B cell (primary cell): ENCODE data around the gene NSRP1. TPM values are rescaled to one million over a fixed set of nuclear protein-coding genes. Genes with fewer than 3 reads are reported as not detected.

Experiments used
- ATAC-seq: fragments of 200-7000 bp; cut with Tn5 transposase; one replicate; pipeline ENCODE4 v1.10.0; 2021; ENCODE audit warnings: low read depth, mild to moderate bottlenecking, moderate number of reproducible peaks, moderate library complexity
- CTCF ChIA-PET: fragments of 350-600 bp; sonication (Branson Sonifier 250); formaldehyde crosslinking; loops from one replicate; lab custom pipeline; 2021; ENCODE audit warnings: antibody characterized with exemption, inconsistent platforms; lab: Charles Lee
- POLR2A ChIA-PET: fragments of 350-600 bp; sonication (Branson Sonifier 250); formaldehyde crosslinking; loops from one replicate; lab custom pipeline; 2021; ENCODE audit warnings: antibody characterized with exemption; lab: Charles Lee
- DNase-seq: peaks from one replicate; pipeline ENCODE4 v3.0.0; 2013
- H2AFZ ChIP-seq: 2 replicates; pipeline ENCODE4 v1.6.1; 2012; ENCODE audit warnings: mild to moderate bottlenecking, low read depth, low read length; ENCODE audit not compliant: insufficient read depth, poor library complexity, severe bottlenecking
- H3K27ac ChIP-seq, 2 donors: 1 replicate in 1 of 2; 2 replicates in 1 of 2; pipeline ENCODE4 v1.5.1; 2012 to 2013; ENCODE audit warnings: low read length in 2 of 2, mild to moderate bottlenecking in 2 of 2, moderate library complexity in 1 of 2
- H3K27me3 ChIP-seq, 4 experiments: fragments of 200-600 bp in 1 of 4; sonication (generic) in 1 of 4; replicated peaks in 1 of 4; 1 replicate in 2 of 4; 2 replicates in 2 of 4; pipeline versions ENCODE4 v1.6.1 to v1.7.0; 2013 to 2016; ENCODE audit warnings: low read length in 3 of 4, mild to moderate bottlenecking in 2 of 4, mixed read lengths in 1 of 4, moderate library complexity in 1 of 4; ENCODE audit not compliant: insufficient read depth in 4 of 4, control insufficient read depth in 3 of 4; ENCODE audit errors: control extremely low read depth in 1 of 4
- H3K36me3 ChIP-seq, 2 experiments: replicated peaks in 1 of 2; 1 replicate in 1 of 2; 2 replicates in 1 of 2; pipeline versions ENCODE4 v1.6.1 to v1.7.1; 2013; ENCODE audit warnings: low read length in 1 of 2; ENCODE audit not compliant: insufficient read depth in 2 of 2, control insufficient read depth in 1 of 2; ENCODE audit errors: control extremely low read depth in 1 of 2, extremely low read depth in 1 of 2
- H3K4me1 ChIP-seq, 2 donors: fragments of 200-600 bp in 1 of 2; sonication (generic) in 1 of 2; 1 replicate in 1 of 2; 2 replicates in 1 of 2; pipeline versions ENCODE4 v1.5.1 to v1.6.1; 2013 to 2017; ENCODE audit warnings: low read length in 2 of 2; ENCODE audit not compliant: control insufficient read depth in 2 of 2, insufficient read depth in 2 of 2
- H3K4me2 ChIP-seq: replicated peaks from 2 replicates; pipeline ENCODE3; 2012; ENCODE audit warnings: mild to moderate bottlenecking, low read depth, low read length; ENCODE audit not compliant: poor library complexity, severe bottlenecking
- H3K4me3 ChIP-seq, 5 experiments: fragments of 200-600 bp in 1 of 5; sonication (generic) in 1 of 5; 1 replicate in 3 of 5; 2 replicates in 2 of 5; pipeline versions ENCODE4 v1.5.1 to v1.7.0; 2011 to 2016; ENCODE audit warnings: low read length in 4 of 5, mild to moderate bottlenecking in 4 of 5, low read depth in 2 of 5, control low read depth in 1 of 5, moderate library complexity in 1 of 5; ENCODE audit not compliant: insufficient read depth in 1 of 5; ENCODE audit errors: control extremely low read depth in 1 of 5, extremely low read depth in 1 of 5
- H3K79me2 ChIP-seq: fragments of 200-600 bp; sonication (generic); one replicate; pipeline ENCODE4 v1.6.0; 2016; ENCODE audit warnings: low read length; ENCODE audit not compliant: control insufficient read depth, insufficient read depth
- H3K9ac ChIP-seq: fragments of 200-600 bp; sonication (generic); 2 replicates; pipeline ENCODE4 v1.6.1; 2017; ENCODE audit warnings: mild to moderate bottlenecking, low read length, moderate library complexity
- H3K9me3 ChIP-seq, 3 donors: one replicate each; pipeline versions ENCODE4 v1.6.1 to v1.7.1; 2013; ENCODE audit warnings: low read length in 2 of 3; ENCODE audit not compliant: control insufficient read depth in 2 of 3, insufficient read depth in 1 of 3; ENCODE audit errors: control extremely low read depth in 1 of 3
- H4K20me1 ChIP-seq: 2 replicates; pipeline ENCODE4 v1.6.0; 2012; ENCODE audit warnings: mild to moderate bottlenecking, low read length; ENCODE audit not compliant: insufficient read depth, control insufficient read depth, poor library complexity, severe bottlenecking
- H3K27ac Mint-ChIP-seq: one replicate; pipeline ENCODE4 v1.8.0; 2021; ENCODE audit warnings: mixed read lengths
- H3K27me3 Mint-ChIP-seq: one replicate; pipeline ENCODE4 v1.8.0; 2021; ENCODE audit warnings: mixed read lengths
- H3K4me1 Mint-ChIP-seq: one replicate; pipeline ENCODE4 v1.8.0; 2021; ENCODE audit warnings: mixed read lengths
- H3K4me3 Mint-ChIP-seq: one replicate; pipeline ENCODE4 v1.8.0; 2021; ENCODE audit warnings: mixed read lengths
- H3K9me3 Mint-ChIP-seq: one replicate; pipeline ENCODE4 v1.8.0; 2022; ENCODE audit warnings: mixed read lengths; ENCODE audit not compliant: insufficient read depth
- CTCF ChIP-seq: fragments of 200-600 bp; IDR thresholded peaks from one replicate; pipeline ENCODE4 v1.8.0; 2022; ENCODE audit warnings: antibody characterized with exemption, mild to moderate bottlenecking
- EZH2 ChIP-seq: IDR thresholded peaks from 2 replicates; pipeline ENCODE4 v1.6.1; 2012; ENCODE audit warnings: borderline replicate concordance, low read depth, mild to moderate bottlenecking, moderate library complexity, low read length; ENCODE audit not compliant: insufficient read depth, poor library complexity, severe bottlenecking
- WGBS: methylation state at CpG from one replicate; pipeline ENCODE4 v1.1.5; 2013; ENCODE audit warnings: missing lambda C conversion rate; ENCODE audit not compliant: insufficient coverage; 5-methylcytosine and 5-hydroxymethylcytosine counted together
- intact Hi-C: fragments of 100-400 bp; cut with micrococcal nuclease; formaldehyde crosslinking; loops from one replicate; pipeline ENCODE4 v1.10.0; 2022
- polyA plus RNA-seq: library from polyadenylated mRNA; depleted of rRNA; stranded (reverse); fragments of >200 nt; gene quantifications from 2 replicates; pipeline ENCODE4 v1.2.3, GENCODE V29; 2012
- total RNA-seq, 2 donors: library from RNA; stranded (reverse); fragments of 120-200 nt in 1 of 2; gene quantifications; 1 replicate in 1 of 2; 2 replicates in 1 of 2; pipeline versions ENCODE4 v1.2.3 to v1.2.4, GENCODE V29; 2013 to 2022

NSRP1 gene
- total and polyA plus RNA-seq, 2 donors (not counting 1 experiment from before 2014, with no cell fraction given), result 11.2 to 46.2 TPM

DNA sequence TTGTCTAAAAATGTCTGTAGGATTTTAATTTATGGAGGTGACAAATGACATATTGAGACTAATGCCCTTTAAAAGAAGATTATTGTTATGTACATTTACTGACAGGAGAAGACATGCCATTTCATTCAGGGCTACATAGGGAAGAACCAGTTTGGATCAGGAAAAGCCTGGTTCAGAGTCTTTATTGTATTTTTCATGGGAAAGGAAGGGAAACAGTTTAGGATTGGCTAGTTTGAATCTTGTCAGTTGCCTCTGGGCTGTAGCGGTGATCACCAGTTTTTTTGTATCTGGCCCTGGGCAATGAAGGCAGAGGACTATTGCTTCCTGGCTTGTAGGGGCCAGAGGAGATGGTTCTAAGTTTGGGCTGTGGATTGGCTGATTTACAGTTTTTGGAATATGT is 31.8 kb downstream of the NSRP1 start:
- DNase-seq (no peak), ATAC-seq (no peak)
- Histone ChIP-seq H3K27me3 (no peaks in the 10 kb centered on the region), H3K9me3 (no peaks in the 10 kb centered on the region), H3K9ac (no peak overlapping the region), H3K4me3 (no peak overlapping the region), H4K20me1 (peaks cover 12% of the 10 kb centered on the region), H3K4me1 (peaks cover 0 to 7% of the 10 kb centered on the region in 2 donors), H3K79me2 (peaks cover 50% of the 10 kb centered on the region), H2AFZ (no peak overlapping the region), H3K4me2 (no peak overlapping the region), H3K27ac (no peak overlapping the region), H3K36me3 (no peaks in the 10 kb centered on the region)
- 100% methylated on average over 1 of the region's 1 CpG for WGBS
- Mint-ChIP-seq H3K4me1 (peaks cover 14% of the 10 kb centered on the region), H3K9me3 (no peaks in the 10 kb centered on the region), H3K4me3 (no peak overlapping the region), H3K27me3 (no peaks in the 10 kb centered on the region), H3K27ac (no peak overlapping the region)
- TF ChIP-seq CTCF, result no peak
- no peak for TF ChIP-seq EZH2
- ChIA-PET CTCF (no interaction called here), POLR2A (no interaction called here)
- intact Hi-C loops, result no loop called here

DNA sequence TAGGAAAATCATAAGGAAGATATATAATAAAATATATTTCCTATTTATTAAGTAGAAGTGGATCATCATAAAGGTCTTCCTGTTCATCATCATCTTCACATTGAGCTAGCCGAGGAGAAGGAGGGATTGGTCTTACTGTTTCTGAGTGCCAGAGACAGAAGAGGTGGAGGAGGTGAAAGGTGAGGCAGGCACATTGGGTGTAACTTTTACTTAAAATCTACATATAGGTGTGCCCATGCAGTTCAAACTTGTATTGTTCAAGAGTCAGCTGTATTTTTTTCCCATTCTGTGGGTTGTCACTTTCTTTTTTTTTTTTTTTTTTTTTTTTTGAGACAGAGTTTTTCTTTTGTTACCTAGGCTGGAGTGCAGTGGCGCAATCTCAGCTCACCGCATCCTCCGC is 34.9 kb downstream of the NSRP1 start:
- Histone ChIP-seq H3K4me3 (no peak overlapping the region), H3K9me3 (no peaks in the 10 kb centered on the region), H3K27ac (no peak overlapping the region), H4K20me1 (peaks cover 8% of the 10 kb centered on the region), H3K36me3 (no peaks in the 10 kb centered on the region), H3K4me1 (peaks cover 0 to 7% of the 10 kb centered on the region in 2 donors), H3K9ac (no peak overlapping the region), H3K4me2 (no peak overlapping the region), H3K27me3 (no peaks in the 10 kb centered on the region), H3K79me2 (peaks cover 51% of the 10 kb centered on the region), H2AFZ (no peak overlapping the region)
- TF ChIP-seq EZH2 (no peak), CTCF (no peak)
- Mint-ChIP-seq H3K4me3 (no peak overlapping the region), H3K27me3 (no peaks in the 10 kb centered on the region), H3K4me1 (peaks cover 16% of the 10 kb centered on the region), H3K9me3 (no peaks in the 10 kb centered on the region), H3K27ac (no peak overlapping the region)
- 92% methylated on average over 3 of the region's 4 CpGs for WGBS
- no peak for DNase-seq
- ChIA-PET POLR2A (no interaction called here), CTCF (interaction anchor here (0.7 to 1.3 kb wide), 3 partner anchors 27 to 47 kb away, joined by 3 to 4 read pairs (median 3); no protein-coding TSS in a partner anchor)
- ATAC-seq, result no peak
- intact Hi-C loops, result no loop called here
